Stimulated activated naive B cell treated with anti-CD40 and anti-IgM and Interleukin-4, amounts not matched to agents 10 μg/mL and 1 μg/mL and 100 μg/mL, for 72 hours (primary cell): ENCODE data around the gene FAM81A.
"Not testable (repeated sequence)": the region's sequence is repeated elsewhere in the genome, so short reads cannot be mapped to it uniquely, and the experiment has no call there.

Source experiments
- ATAC-seq, 2 donors: fragments of 150-1000 bp; cut with Tn5 transposase; replicated peaks; 2 replicates each; pipeline ENCODE4 v1.10.0; 2021; ENCODE audit warnings: moderate library complexity in 1 of 2
- DNase-seq: peaks from one replicate; pipeline ENCODE4 v3.0.0; 2021
- H3K27ac Mint-ChIP-seq: one replicate; pipeline ENCODE4 v1.8.0; 2022; ENCODE audit warnings: mild to moderate bottlenecking, mixed read lengths
- H3K27me3 Mint-ChIP-seq, 2 donors: one replicate each; pipeline ENCODE4 v1.8.0; 2022; ENCODE audit warnings: mixed read lengths in 2 of 2
- H3K36me3 Mint-ChIP-seq, 2 donors: one replicate each; pipeline ENCODE4 v1.8.0; 2022; ENCODE audit warnings: mixed read lengths in 2 of 2, mild to moderate bottlenecking in 1 of 2
- H3K4me1 Mint-ChIP-seq, 2 donors: one replicate each; pipeline ENCODE4 v1.8.0; 2022; ENCODE audit warnings: mixed read lengths in 2 of 2, mild to moderate bottlenecking in 1 of 2
- H3K4me3 Mint-ChIP-seq, 2 donors: one replicate each; pipeline ENCODE4 v1.8.0; 2022; ENCODE audit warnings: mild to moderate bottlenecking in 2 of 2, mixed read lengths in 2 of 2, moderate library complexity in 1 of 2
- H3K9me3 Mint-ChIP-seq, 2 donors: one replicate each; pipeline ENCODE4 v1.8.0; 2022; ENCODE audit warnings: mixed read lengths in 2 of 2, mild to moderate bottlenecking in 1 of 2

Gene FAM81A

GRCh38 chr15:59484399-59484798 lies 46.4 kb downstream of the FAM81A start:
- H3K4me3 Mint-ChIP-seq, result no peak overlapping the region
- no peaks in the 10 kb centered on the region for H3K27me3 Mint-ChIP-seq
- H3K4me1 Mint-ChIP-seq, result peaks cover 5 to 10% of the 10 kb centered on the region in 2 donors

GRCh38 chr15:59485036-59485435 lies 47.0 kb downstream of the FAM81A start:
- H3K4me1 Mint-ChIP-seq, result peaks cover 5 to 10% of the 10 kb centered on the region in 2 donors
- no peak overlapping the region for H3K27ac Mint-ChIP-seq
- DNase-seq, result no peak
- H3K36me3 Mint-ChIP-seq, result peaks cover 7 to 20% of the 10 kb centered on the region in 2 donors
- H3K27me3 Mint-ChIP-seq, result no peaks in the 10 kb centered on the region
- H3K9me3 Mint-ChIP-seq, result peaks cover 0 to 2% of the 10 kb centered on the region in 2 donors
- ATAC-seq, result no peak
- no peak overlapping the region for H3K4me3 Mint-ChIP-seq

More at GRCh38 chr15:59484399-59484798, 46.4 kb downstream of the FAM81A start:
- ATAC-seq (no peak), DNase-seq (no peak)
- peaks cover 11 to 26% of the 10 kb centered on the region in 2 donors for H3K36me3 Mint-ChIP-seq
- peak overlapping the region; percentile 1 for H3K27ac Mint-ChIP-seq
- peaks cover 0 to under 1% of the 10 kb centered on the region in 2 donors for H3K9me3 Mint-ChIP-seq

- not testable (repeated sequence) for H3K27ac Mint-ChIP-seq, H3K4me3 Mint-ChIP-seq, ATAC-seq, DNase-seq, H3K27me3 Mint-ChIP-seq, H3K9me3 Mint-ChIP-seq
- Mint-ChIP-seq H3K4me1 (peaks cover 11 to 12% of the 10 kb centered on the region in 2 donors), H3K36me3 (peaks cover 7 to 13% of the 10 kb centered on the region in 2 donors)
Observed at GRCh38 chr15:59489485-59489884, 51.5 kb downstream of the FAM81A start.

GRCh38 chr15:59491062-59491461 lies 53.1 kb downstream of the FAM81A start:
- DNase-seq, result no peak

GRCh38 chr15:59492389-59493377 lies 54.7 kb downstream of the FAM81A start:
- Mint-ChIP-seq H3K27me3 (no peaks in the 10 kb centered on the region), H3K9me3 (peaks cover 0 to 2% of the 10 kb centered on the region in 2 donors), H3K4me1 (peaks cover 9 to 11% of the 10 kb centered on the region in 2 donors), H3K36me3 (peaks cover 0 to 4% of the 10 kb centered on the region in 2 donors), H3K27ac (no peak overlapping the region), H3K4me3 (no peak overlapping the region)
- peak; percentile 87 to 88 for ATAC-seq
- DNase-seq, result no peak

More at GRCh38 chr15:59491062-59491461, 53.1 kb downstream of the FAM81A start:
- H3K27me3 Mint-ChIP-seq, result no peaks in the 10 kb centered on the region
- no peak overlapping the region for H3K27ac Mint-ChIP-seq
- peaks cover 0 to 4% of the 10 kb centered on the region in 2 donors for H3K36me3 Mint-ChIP-seq
- no peak overlapping the region for H3K4me3 Mint-ChIP-seq
- peaks cover 9 to 11% of the 10 kb centered on the region in 2 donors for H3K4me1 Mint-ChIP-seq
- ATAC-seq, result no peak
- peaks cover 0 to 2% of the 10 kb centered on the region in 2 donors for H3K9me3 Mint-ChIP-seq

GRCh38 chr15:59501597-59501996 lies 63.6 kb downstream of the FAM81A start:
- no peaks in the 10 kb centered on the region for H3K36me3 Mint-ChIP-seq
- no peaks in the 10 kb centered on the region for H3K9me3 Mint-ChIP-seq
- no peaks in the 10 kb centered on the region for H3K4me1 Mint-ChIP-seq
- ATAC-seq, result peak; percentile 62 to 69
- DNase-seq, result no peak
- H3K4me3 Mint-ChIP-seq, result no peak overlapping the region
- H3K27me3 Mint-ChIP-seq, result no peaks in the 10 kb centered on the region
- no peak overlapping the region for H3K27ac Mint-ChIP-seq

GRCh38 chr15:59515190-59515589 lies 77.2 kb downstream of the FAM81A start:
- ATAC-seq, result peak; percentile 88 to 89
- Mint-ChIP-seq H3K27ac (no peak overlapping the region), H3K4me1 (peaks cover 25 to 43% of the 10 kb centered on the region in 2 donors), H3K9me3 (no peaks in the 10 kb centered on the region), H3K36me3 (peaks cover 1 to 4% of the 10 kb centered on the region in 2 donors), H3K4me3 (no peak overlapping the region), H3K27me3 (no peaks in the 10 kb centered on the region)
- DNase-seq, result no peak

GRCh38 chr15:59516655-59517461 lies 78.9 kb downstream of the FAM81A start:
- H3K27ac Mint-ChIP-seq, result peak overlapping the region; percentile 89
- DNase-seq, result no peak
- peaks cover 1 to 4% of the 10 kb centered on the region in 2 donors for H3K36me3 Mint-ChIP-seq
- H3K4me1 Mint-ChIP-seq, result peaks cover 30 to 54% of the 10 kb centered on the region in 2 donors
- H3K9me3 Mint-ChIP-seq, result no peaks in the 10 kb centered on the region
- H3K4me3 Mint-ChIP-seq, result peak overlapping the region; percentile 53 to 71
- ATAC-seq, result peak; percentile 59 to 65
- no peaks in the 10 kb centered on the region for H3K27me3 Mint-ChIP-seq

- DNase-seq, result no peak
- no peak for ATAC-seq
- Mint-ChIP-seq H3K4me1 (peaks cover 44 to 75% of the 10 kb centered on the region in 2 donors), H3K4me3 (no peak overlapping the region), H3K36me3 (peaks cover 3 to 6% of the 10 kb centered on the region in 2 donors), H3K27ac (peak overlapping the region; percentile 86), H3K9me3 (no peaks in the 10 kb centered on the region), H3K27me3 (no peaks in the 10 kb centered on the region)
Observed at GRCh38 chr15:59519329-59519728, 81.3 kb downstream of the FAM81A start.

GRCh38 chr15:59521443-59521842 lies 83.5 kb downstream of the FAM81A start:
- Mint-ChIP-seq H3K4me3 (peak overlapping the region in 1 of 2 donors; percentile 19), H3K27me3 (no peaks in the 10 kb centered on the region), H3K4me1 (peaks cover 39 to 62% of the 10 kb centered on the region in 2 donors), H3K9me3 (no peaks in the 10 kb centered on the region), H3K36me3 (peaks cover 3 to 6% of the 10 kb centered on the region in 2 donors), H3K27ac (peak overlapping the region; percentile 87)
- ATAC-seq (peak; percentile 25 to 37), DNase-seq (no peak)

GRCh38 chr15:59522988-59523461 lies 85.0 kb downstream of the FAM81A start:
- peaks cover 3 to 6% of the 10 kb centered on the region in 2 donors for H3K36me3 Mint-ChIP-seq
- peak overlapping the region; percentile 80 for H3K27ac Mint-ChIP-seq
- peak overlapping the region; percentile 32 to 61 for H3K4me3 Mint-ChIP-seq
- H3K4me1 Mint-ChIP-seq, result peaks cover 32 to 49% of the 10 kb centered on the region in 2 donors
- H3K9me3 Mint-ChIP-seq, result no peaks in the 10 kb centered on the region
- H3K27me3 Mint-ChIP-seq, result no peaks in the 10 kb centered on the region
- peak in 1 of 2 donors; percentile 33 for ATAC-seq
- no peak for DNase-seq

- ATAC-seq (peak in 1 of 2 donors; percentile 12), DNase-seq (no peak)
- H3K27me3 Mint-ChIP-seq, result no peaks in the 10 kb centered on the region
- peaks cover 32 to 50% of the 10 kb centered on the region in 2 donors for H3K4me1 Mint-ChIP-seq
- no peaks in the 10 kb centered on the region for H3K9me3 Mint-ChIP-seq
- peak overlapping the region in 1 of 2 donors; percentile 25 for H3K4me3 Mint-ChIP-seq
- peaks cover 3 to 6% of the 10 kb centered on the region in 2 donors for H3K36me3 Mint-ChIP-seq
- no peak overlapping the region for H3K27ac Mint-ChIP-seq
Observed at GRCh38 chr15:59523702-59524101, 85.7 kb downstream of the FAM81A start.

GRCh38 chr15:59524331-59524731 lies 86.3 kb downstream of the FAM81A start:
- H3K27ac Mint-ChIP-seq, result peak overlapping the region; percentile 90
- peaks cover 30 to 48% of the 10 kb centered on the region in 2 donors for H3K4me1 Mint-ChIP-seq
- DNase-seq (no peak), ATAC-seq (peak; percentile 42 to 49)
- H3K27me3 Mint-ChIP-seq, result no peaks in the 10 kb centered on the region
- H3K36me3 Mint-ChIP-seq, result peaks cover 2 to 6% of the 10 kb centered on the region in 2 donors
- H3K9me3 Mint-ChIP-seq, result no peaks in the 10 kb centered on the region
- H3K4me3 Mint-ChIP-seq, result peak overlapping the region in 1 of 2 donors; percentile 21

- ATAC-seq, H3K4me3 Mint-ChIP-seq, H3K27me3 Mint-ChIP-seq, DNase-seq, H3K9me3 Mint-ChIP-seq, H3K36me3 Mint-ChIP-seq: not testable (repeated sequence)
- H3K4me1 Mint-ChIP-seq, result peaks cover 23 to 42% of the 10 kb centered on the region in 2 donors
- peak overlapping the region; percentile 5 for H3K27ac Mint-ChIP-seq
Observed at GRCh38 chr15:59526466-59526865, 88.5 kb downstream of the FAM81A start.
